GM12878 (cell line): ENCODE data around the gene DOK7. TPM values are rescaled to one million over a fixed set of nuclear protein-coding genes. Genes with fewer than 3 reads are reported as not detected.

Experiments used
- ATAC-seq: fragments of 200-7000 bp; cut with Tn5 transposase; 3 replicates; pipeline ENCODE4 v1.9.1; 2020; ENCODE audit warnings: mild to moderate bottlenecking, moderate library complexity
- BruUV-seq: library from RNA; stranded (reverse); fragments of 400-500 nt; replicated peaks from 2 replicates; lab custom pipeline; 2021; lab: Mats Ljungman, UMichigan
- CTCF ChIA-PET: fragments of 300-600 bp; sonication (Branson Sonifier 250); formaldehyde crosslinking; extraction: SDS; loops from one replicate; lab custom pipeline; 2021; ENCODE audit warnings: inconsistent platforms; lab: Yijun Ruan, JAX
- POLR2A ChIA-PET: fragments of 350-600 bp; formaldehyde crosslinking; extraction: SDS; loops from one replicate; lab custom pipeline; 2021; ENCODE audit warnings: inconsistent platforms; lab: Charles Lee
- RAD21 ChIA-PET: fragments of 300-600 bp; sonication (Branson Sonifier 250); formaldehyde crosslinking; loops from one replicate; lab custom pipeline; 2023; ENCODE audit warnings: antibody characterized with exemption; ENCODE audit not compliant: unreplicated experiment; lab: Charles Lee
- SMC1A ChIA-PET: fragments of 300-600 bp; sonication (Branson Sonifier 250); formaldehyde crosslinking; loops from one replicate; lab custom pipeline; 2023; ENCODE audit not compliant: unreplicated experiment, uncharacterized antibody; lab: Charles Lee
- DNase-seq: peaks from one replicate; pipeline ENCODE4 v3.0.0-alpha.2; 2011; ENCODE audit warnings: low read depth, low spot score
- FAIRE-seq: peaks from 3 replicates; lab custom pipeline; 2011; peaks lifted over from hg19 to GRCh38; lab: Jason Lieb, UNC
- H2AFZ ChIP-seq: 2 replicates; pipeline ENCODE4 v1.6.0; 2011; ENCODE audit warnings: low read depth, low read length, control low read depth; ENCODE audit not compliant: control insufficient read depth
- H3K27ac ChIP-seq: 2 replicates; pipeline ENCODE4 v1.5.1; 2011; ENCODE audit warnings: control low read depth; ENCODE audit not compliant: control insufficient read depth, insufficient read depth
- H3K27me3 ChIP-seq, 2 experiments: replicated peaks in 1 of 2; 2 replicates each; pipeline versions ENCODE4 v1.6.0 to v1.6.1; 2011; ENCODE audit warnings: low read length in 1 of 2; ENCODE audit not compliant: control insufficient read depth in 2 of 2, insufficient read depth in 2 of 2
- H3K36me3 ChIP-seq, 2 experiments: 2 replicates each; pipeline ENCODE4 v1.5.1; 2011; ENCODE audit warnings: low read length in 1 of 2; ENCODE audit not compliant: control insufficient read depth in 2 of 2, insufficient read depth in 2 of 2
- H3K4me1 ChIP-seq: 2 replicates; pipeline ENCODE4 v1.6.1; 2011; ENCODE audit warnings: mild to moderate bottlenecking, low read length, moderate library complexity, mixed read lengths; ENCODE audit not compliant: control insufficient read depth, insufficient read depth
- H3K4me2 ChIP-seq: 2 replicates; pipeline ENCODE4 v1.6.0; 2011; ENCODE audit warnings: control low read depth; ENCODE audit not compliant: control insufficient read depth, insufficient read depth
- H3K4me3 ChIP-seq: fragments of 200-600 bp; sonication (generic); 2 replicates; pipeline ENCODE4 v1.5.1; 2016
- H3K79me2 ChIP-seq: 2 replicates; pipeline ENCODE4 v1.6.0; 2011; ENCODE audit warnings: low read length; ENCODE audit not compliant: control insufficient read depth, insufficient read depth
- H3K9ac ChIP-seq: 2 replicates; pipeline ENCODE4 v1.8.0; 2011; ENCODE audit warnings: low read length, control low read depth, mixed read lengths; ENCODE audit not compliant: control insufficient read depth, insufficient read depth
- H3K9me3 ChIP-seq: replicated peaks from 3 replicates; pipeline ENCODE4 v1.5.1; 2011; ENCODE audit warnings: mild to moderate bottlenecking, low read length; ENCODE audit not compliant: control insufficient read depth, insufficient read depth
- H4K20me1 ChIP-seq: 2 replicates; pipeline ENCODE4 v1.6.0; 2011; ENCODE audit not compliant: control insufficient read depth, insufficient read depth
- CEBPZ ChIP-seq: fragments of 150-350 bp; IDR thresholded peaks from 2 replicates; pipeline ENCODE4 v1.6.1; 2016; ENCODE audit warnings: low read depth, low read length
- ETV6 ChIP-seq, 2 experiments: fragments of 450-650 bp in 1 of 2; IDR thresholded peaks in 1 of 2; conservative IDR thresholded peaks in 1 of 2; 2 replicates each; pipeline ENCODE4 v1.6.1; 2014; ENCODE audit warnings: antibody characterized with exemption in 1 of 2, borderline replicate concordance in 1 of 2, low read depth in 1 of 2, mild to moderate bottlenecking in 1 of 2, moderate library complexity in 1 of 2
- MYB ChIP-seq: fragments of 150-350 bp; IDR thresholded peaks from 2 replicates; pipeline ENCODE4 v1.6.1; 2014; ENCODE audit warnings: mild to moderate bottlenecking, low read depth, low read length, borderline replicate concordance
- TCF12 ChIP-seq: IDR thresholded peaks from 2 replicates; pipeline ENCODE4 v1.6.1; 2011; ENCODE audit warnings: low read depth, mild to moderate bottlenecking, low read length
- ZNF592 ChIP-seq: fragments of 450-650 bp; IDR thresholded peaks from 2 replicates; pipeline ENCODE4 v1.6.1; 2017; ENCODE audit warnings: mild to moderate bottlenecking, moderate library complexity
- WGBS: methylation state at CpG from one replicate; pipeline ENCODE4 v1.1.6; 2016; ENCODE audit warnings: low lambda C conversion rate; ENCODE audit not compliant: insufficient replicate concordance, insufficient coverage; ENCODE audit errors: missing lambda C conversion rate; 5-methylcytosine and 5-hydroxymethylcytosine counted together
- in situ Hi-C: fragments of 300-500 bp; cut with MboI; formaldehyde crosslinking; loops from 9 replicates; pipeline ENCODE4 v1.14.3; 2018; ENCODE audit warnings: mixed read lengths
- intact Hi-C: fragments of 100-400 bp; cut with micrococcal nuclease; formaldehyde crosslinking; loops from one replicate; pipeline ENCODE4 v1.14.2; 2022; ENCODE audit not compliant: unreplicated experiment
- polyA plus RNA-seq, 11 experiments: library from polyadenylated mRNA; depleted of rRNA in 4 of 11; unstranded in 6 of 11; stranded (reverse) in 5 of 11; fragments of >200 nt; fragmentation: Nextera tagmentation in 4 of 11; fragmentation: Illumina TruSeq in 1 of 11; extraction: Ambion mirVana in 4 of 11; extraction: Trizol in 1 of 11; gene quantifications; 1 replicate in 1 of 11; 2 replicates in 10 of 11; pipeline versions ENCODE4 v1.2.1 to v1.2.3, GENCODE V29; 2011 to 2016; ENCODE audit warnings: inconsistent platforms in 2 of 11, missing spikeins in 2 of 11, low read depth in 1 of 11
- total RNA-seq, 4 experiments: library from RNA; depleted of rRNA in 3 of 4; stranded (reverse); fragments of >200 nt in 3 of 4; fragmentation: Illumina TruSeq in 1 of 4; extraction: Trizol in 1 of 4; gene quantifications; 2 replicates each; pipeline versions ENCODE4 v1.2.1 to v1.2.3, GENCODE V29; 2013 to 2021

Gene DOK7
- total and polyA plus RNA-seq, 10 of the 15 experiments (the other 5 are each of a cell fraction or from before 2014, with no cell fraction given) = 0.04 to 0.46 (median 0.18) TPM; not detected in 4

- no peak for ATAC-seq
- POLR2A ChIA-PET = no interaction called here
- Histone ChIP-seq H3K36me3 (no peaks in the 10 kb centered on the region), H3K4me1 (no peaks in the 10 kb centered on the region), H3K27ac (no peak overlapping the region), H3K9me3 (no peaks in the 10 kb centered on the region), H3K27me3 (no peaks in the 10 kb centered on the region; a peak in 1 of 4 replicates), H3K79me2 (no peaks in the 10 kb centered on the region), H4K20me1 (no peaks in the 10 kb centered on the region), H3K4me2 (no peak overlapping the region), H3K4me3 (no peak overlapping the region), H2AFZ (no peak overlapping the region), H3K9ac (no peak overlapping the region)
- CTCF ChIA-PET = no interaction called here
- 51% methylated on average over 27 of the region's 28 CpGs for WGBS
- SMC1A ChIA-PET = no interaction called here
- no peak for DNase-seq
- intact Hi-C loops = no loop called here
- in situ Hi-C loops = no loop called here
- RAD21 ChIA-PET = no interaction called here
- no peak for TF ChIP-seq ETV6 (conservative IDR thresholded peaks at IDR 0.05 in 1 of 2, IDR thresholded peaks at IDR 0.05 in 1 of 2; ENCODE audit: borderline replicate concordance in 1 of 2, low read depth in 1 of 2)
- no peak for TF ChIP-seq MYB
- no peak for TF ChIP-seq TCF12
- TF ChIP-seq CEBPZ = no peak
- TF ChIP-seq ZNF592 = no peak
- no peak for FAIRE-seq
- BruUV-seq = no TSS peak
Observed at GRCh38 chr4:3495204-3495975, 32.3 kb downstream of the DOK7 start.
